Measurements from ENCODE around the gene VGF. TPM values are rescaled to one million over a fixed set of nuclear protein-coding genes. Genes with fewer than 3 reads are reported as not detected.

VGF gene
- total RNA-seq, 4 donors from 2014 or later = 1.3 to 2.3 TPM; not detected in 2

- no peak for TF ChIP-seq POLR2A (IDR thresholded peaks at IDR 0.05)
- TF ChIP-seq CTCF (IDR thresholded peaks at IDR 0.05) = no peak
- H3K4me1 ChIP-seq = peaks cover 0 to 8% of the 10 kb centered on the region in 2 donors
- 51 to 71% methylated on average over 13 to 14 of the region's 14 CpGs for WGBS, 2 donors
- no peaks in the 10 kb centered on the region for H3K9me3 ChIP-seq
- H3K36me3 ChIP-seq = no peaks in the 10 kb centered on the region
- no peak for DNase-seq
- H3K27ac ChIP-seq = no peak overlapping the region
- no peak overlapping the region for H3K4me3 ChIP-seq (replicated peaks in 1 of 3)
- intact Hi-C loops (cut with DNase I) = no loop called here
- H3K27me3 ChIP-seq = peaks cover 8% of the 10 kb centered on the region
Measured at GRCh38 chr7:101198476-101198875, 33.1 kb upstream of the VGF start.

- DNase-seq = no peak
- H3K27ac ChIP-seq = no peak overlapping the region
- no peak for TF ChIP-seq CTCF (IDR thresholded peaks at IDR 0.05)
- no peak for TF ChIP-seq POLR2A (IDR thresholded peaks at IDR 0.05)
- intact Hi-C loops (cut with DNase I) = no loop called here
- H3K27me3 ChIP-seq = peaks cover 8% of the 10 kb centered on the region
- H3K4me1 ChIP-seq = peaks cover 0 to 8% of the 10 kb centered on the region in 2 donors
- 69 to 72% methylated on average over 11 to 20 of the region's 21 CpGs for WGBS, 2 donors
- H3K9me3 ChIP-seq = no peaks in the 10 kb centered on the region
- no peaks in the 10 kb centered on the region for H3K36me3 ChIP-seq
- H3K4me3 ChIP-seq (replicated peaks in 1 of 3) = no peak overlapping the region
Measured at GRCh38 chr7:101197991-101198390, 32.6 kb upstream of the VGF start.

GRCh38 chr7:101195884-101196283, 30.5 kb upstream of the VGF start:
- H3K27ac ChIP-seq = no peak overlapping the region
- H3K36me3 ChIP-seq = no peaks in the 10 kb centered on the region
- no peaks in the 10 kb centered on the region for H3K9me3 ChIP-seq
- no peaks in the 10 kb centered on the region for H3K27me3 ChIP-seq
- H3K4me1 ChIP-seq = no peaks in the 10 kb centered on the region
- no peak overlapping the region for H3K4me3 ChIP-seq (replicated peaks in 1 of 3)
- intact Hi-C loops (cut with DNase I) = no loop called here
- DNase-seq = no peak
- WGBS, 2 donors = 85 to 86% methylated on average over 17 of the region's 17 CpGs
- TF ChIP-seq POLR2A (IDR thresholded peaks at IDR 0.05) (no peak), CTCF (IDR thresholded peaks at IDR 0.05) (no peak)

GRCh38 chr7:101189109-101189508, 23.7 kb upstream of the VGF start:
- Histone ChIP-seq H3K36me3 (no peaks in the 10 kb centered on the region), H3K4me3 (replicated peaks in 1 of 3) (no peak overlapping the region), H3K27me3 (no peaks in the 10 kb centered on the region), H3K9me3 (no peaks in the 10 kb centered on the region), H3K4me1 (no peaks in the 10 kb centered on the region), H3K27ac (no peak overlapping the region)
- DNase-seq = no peak
- intact Hi-C loops (cut with DNase I) = no loop called here
- 86 to 87% methylated on average over 8 of the region's 8 CpGs for WGBS, 2 donors
- TF ChIP-seq CTCF (IDR thresholded peaks at IDR 0.05) = no peak
- TF ChIP-seq POLR2A (IDR thresholded peaks at IDR 0.05) = no peak

- H3K4me1 ChIP-seq = no peaks in the 10 kb centered on the region
- no peak for DNase-seq
- H3K4me3 ChIP-seq (replicated peaks in 1 of 3) = no peak overlapping the region
- no peaks in the 10 kb centered on the region for H3K36me3 ChIP-seq
- H3K9me3 ChIP-seq = no peaks in the 10 kb centered on the region
- TF ChIP-seq CTCF (IDR thresholded peaks at IDR 0.05) (no peak), POLR2A (IDR thresholded peaks at IDR 0.05) (no peak)
- WGBS, 2 donors = 83 to 85% methylated on average over 4 of the region's 4 CpGs
- no peaks in the 10 kb centered on the region for H3K27me3 ChIP-seq
- intact Hi-C loops (cut with DNase I) = no loop called here
- H3K27ac ChIP-seq = no peak overlapping the region
Measured at GRCh38 chr7:101186844-101187428, 21.6 kb upstream of the VGF start.
